ENCODE measurements around the gene SPEG.

The SPEG gene

GRCh38 chr2:219513787-219514186 is 79.1 kb downstream of the SPEG start:
- no peak for TF ChIP-seq CTCF (IDR thresholded peaks at IDR 0.05; ENCODE audit: low read depth, low read length, missing control alignments)
- in situ Hi-C loops (cut with HindIII; ENCODE audit: low sequenced_read_pairs) = no loop called here
- DNase-seq (ENCODE audit: low read depth) = no peak
- no peak overlapping the region for H3K4me3 ChIP-seq (ENCODE audit: low read depth, low read length)

- no peak for DNase-seq (ENCODE audit: low read depth)
- H3K4me3 ChIP-seq (ENCODE audit: low read depth, low read length) = no peak within 1 kb of the TSS
- in situ Hi-C loops (cut with HindIII; ENCODE audit: low sequenced_read_pairs) = no loop called here
- TF ChIP-seq CTCF (IDR thresholded peaks at IDR 0.05; ENCODE audit: low read depth, low read length, missing control alignments) = no peak
Observed at GRCh38 chr2:219514196-219514761, 79.6 kb downstream of the SPEG start, which contains the start of gene ASIC4. ASIC4 (plus strand) TSS chr2:219514482; CDS start chr2:219514725, 243 bp downstream.

- no peak for DNase-seq (ENCODE audit: low read depth)
- in situ Hi-C loops (cut with HindIII; ENCODE audit: low sequenced_read_pairs) = no loop called here
- TF ChIP-seq CTCF (IDR thresholded peaks at IDR 0.05; ENCODE audit: low read depth, low read length, missing control alignments) = no peak
- H3K4me3 ChIP-seq (ENCODE audit: low read depth, low read length) = no peak overlapping the region
Observed at GRCh38 chr2:219514836-219515235, 80.2 kb downstream of the SPEG start.

- in situ Hi-C loops (cut with HindIII; ENCODE audit: low sequenced_read_pairs) = no loop called here
- no peak for DNase-seq (ENCODE audit: low read depth)
- no peak for TF ChIP-seq CTCF (IDR thresholded peaks at IDR 0.05; ENCODE audit: low read depth, low read length, missing control alignments)
- no peak overlapping the region for H3K4me3 ChIP-seq (ENCODE audit: low read depth, low read length)
Observed at GRCh38 chr2:219515874-219516629, 81.4 kb downstream of the SPEG start.

GRCh38 chr2:219516888-219517287 is 82.2 kb downstream of the SPEG start:
- DNase-seq (ENCODE audit: low read depth) = no peak
- no peak overlapping the region for H3K4me3 ChIP-seq (ENCODE audit: low read depth, low read length)
- TF ChIP-seq CTCF (IDR thresholded peaks at IDR 0.05; ENCODE audit: low read depth, low read length, missing control alignments) = no peak
- in situ Hi-C loops (cut with HindIII; ENCODE audit: low sequenced_read_pairs) = no loop called here

- TF ChIP-seq CTCF (IDR thresholded peaks at IDR 0.05; ENCODE audit: low read depth, low read length, missing control alignments) = no peak
- in situ Hi-C loops (cut with HindIII; ENCODE audit: low sequenced_read_pairs) = no loop called here
- no peak for DNase-seq (ENCODE audit: low read depth)
- no peak overlapping the region for H3K4me3 ChIP-seq (ENCODE audit: low read depth, low read length)
Observed at GRCh38 chr2:219517954-219518778, 83.5 kb downstream of the SPEG start.

Measured in astrocyte of the cerebellum (primary cell).